NB4 (cell line): Measurements from ENCODE around the gene PRSS21.

ENCODE experiments used
- DNase-seq: peaks from one replicate; pipeline ENCODE4 v3.0.0; 2010; ENCODE audit warnings: low read depth
- H3K4me3 ChIP-seq: one replicate; pipeline ENCODE4 v1.5.1; 2011; ENCODE audit warnings: mild to moderate bottlenecking, low read depth, low read length, moderate library complexity
- CTCF ChIP-seq: IDR thresholded peaks from one replicate; pipeline ENCODE4 v1.5.1; 2012; ENCODE audit warnings: low read depth, low read length
- MAX ChIP-seq: IDR thresholded peaks from 2 replicates; pipeline ENCODE4 v1.6.1; 2011; ENCODE audit warnings: low read depth, low read length
- MYC ChIP-seq: IDR thresholded peaks from 2 replicates; pipeline ENCODE4 v1.6.1; 2011; ENCODE audit warnings: low read depth, low read length
- POLR2A ChIP-seq: IDR thresholded peaks from 2 replicates; pipeline ENCODE4 v1.6.1; 2011; ENCODE audit warnings: mild to moderate bottlenecking; ENCODE audit not compliant: insufficient read length; ENCODE audit errors: extremely low read depth

Gene PRSS21

GRCh38 chr16:2853531-2854073, 36.6 kb downstream of the PRSS21 start:
- no peak for DNase-seq
- TF ChIP-seq MYC (no peak), POLR2A (no peak), MAX (no peak), CTCF (no peak)
- H3K4me3 ChIP-seq = no peak overlapping the region

GRCh38 chr16:2854700-2855309, 37.8 kb downstream of the PRSS21 start:
- H3K4me3 ChIP-seq = no peak overlapping the region
- TF ChIP-seq CTCF (peak; percentile 68), POLR2A (no peak), MAX (no peak), MYC (no peak)
- DNase-seq = peak; percentile 28

GRCh38 chr16:2855536-2855935, 38.5 kb downstream of the PRSS21 start:
- TF ChIP-seq POLR2A (no peak), MYC (no peak), CTCF (no peak), MAX (no peak)
- H3K4me3 ChIP-seq = no peak overlapping the region
- no peak for DNase-seq

- TF ChIP-seq MAX = no peak
- TF ChIP-seq CTCF = no peak
- TF ChIP-seq MYC = no peak
- TF ChIP-seq POLR2A = no peak
- no peak overlapping the region for H3K4me3 ChIP-seq
- no peak for DNase-seq
These were observed 39.1 kb downstream of the PRSS21 start for GRCh38 chr16:2856061-2856670.

- DNase-seq = no peak
- H3K4me3 ChIP-seq = no peak overlapping the region
- TF ChIP-seq CTCF (no peak), MYC (no peak), POLR2A (no peak), MAX (no peak)
These were observed 39.8 kb downstream of the PRSS21 start for GRCh38 chr16:2856686-2857450.
